Omental fat pad (tissue), 4 donors: ENCODE results near the gene SETD7. TPM values are rescaled to one million over a fixed set of nuclear protein-coding genes. Genes with fewer than 3 reads are reported as not detected.

Source experiments
- ATAC-seq: fragments of 150-250 bp; one replicate; pipeline ENCODE4 v1.9.1; 2016; ENCODE audit warnings: mild to moderate bottlenecking, moderate library complexity; ENCODE audit not compliant: low FRiP score
- DNase-seq: peaks from one replicate; pipeline ENCODE4 v3.0.0-alpha.2; 2019; ENCODE audit warnings: low spot score
- total RNA-seq, 4 donors: library from RNA; depleted of rRNA; stranded (reverse); fragments of >200 nt; gene quantifications; one replicate each; pipeline ENCODE4 v1.1.0, GENCODE V29; 2016
- TF ChIP-seq, protein P1 (sequence below), 3 donors: fragments of 450-650 bp; IDR thresholded peaks; one replicate each; pipeline ENCODE4 v1.5.1; 2016 to 2017; ENCODE audit warnings: antibody characterized with exemption in 3 of 3, mild to moderate bottlenecking in 3 of 3, moderate library complexity in 2 of 3

Gene SETD7
- total RNA-seq, 4 donors from 2014 or later = 71.7 to 92.7 (median 82.2) TPM

DNA sequence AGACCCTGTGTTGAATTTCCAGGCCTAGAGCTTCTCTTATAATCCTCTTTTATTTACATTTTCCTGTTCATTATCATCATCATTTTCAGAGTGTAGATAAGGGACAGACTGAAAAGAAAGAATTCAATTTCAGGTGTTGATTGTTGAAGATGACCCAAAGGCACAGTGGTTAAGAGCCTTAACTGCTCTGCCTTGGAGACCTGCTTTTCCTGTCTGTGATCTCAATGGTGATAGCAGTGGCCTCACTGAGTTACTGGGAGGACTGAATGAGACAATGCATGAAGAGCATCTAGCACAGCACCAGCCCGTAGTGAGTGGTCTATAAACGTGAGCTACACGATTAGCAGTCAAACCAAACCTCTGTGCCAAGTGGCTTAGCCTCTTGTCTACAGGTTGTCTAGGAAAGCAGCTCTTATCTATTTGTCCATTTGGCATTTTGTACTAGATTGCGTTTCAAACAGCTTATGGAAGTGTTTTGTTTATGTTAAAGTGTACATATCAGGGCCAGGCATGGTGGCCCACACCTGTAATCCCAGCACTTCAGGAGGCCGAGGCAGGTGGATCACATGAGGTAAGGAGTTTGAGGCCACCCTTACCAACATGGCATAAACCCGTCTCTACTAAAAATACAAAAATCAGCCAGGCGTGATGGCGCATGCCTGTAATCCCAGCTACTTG lies 41.5 kb downstream of the SETD7 start:
- DNase-seq (no peak), ATAC-seq (no peak)
- TF ChIP-seq, protein P1, sequence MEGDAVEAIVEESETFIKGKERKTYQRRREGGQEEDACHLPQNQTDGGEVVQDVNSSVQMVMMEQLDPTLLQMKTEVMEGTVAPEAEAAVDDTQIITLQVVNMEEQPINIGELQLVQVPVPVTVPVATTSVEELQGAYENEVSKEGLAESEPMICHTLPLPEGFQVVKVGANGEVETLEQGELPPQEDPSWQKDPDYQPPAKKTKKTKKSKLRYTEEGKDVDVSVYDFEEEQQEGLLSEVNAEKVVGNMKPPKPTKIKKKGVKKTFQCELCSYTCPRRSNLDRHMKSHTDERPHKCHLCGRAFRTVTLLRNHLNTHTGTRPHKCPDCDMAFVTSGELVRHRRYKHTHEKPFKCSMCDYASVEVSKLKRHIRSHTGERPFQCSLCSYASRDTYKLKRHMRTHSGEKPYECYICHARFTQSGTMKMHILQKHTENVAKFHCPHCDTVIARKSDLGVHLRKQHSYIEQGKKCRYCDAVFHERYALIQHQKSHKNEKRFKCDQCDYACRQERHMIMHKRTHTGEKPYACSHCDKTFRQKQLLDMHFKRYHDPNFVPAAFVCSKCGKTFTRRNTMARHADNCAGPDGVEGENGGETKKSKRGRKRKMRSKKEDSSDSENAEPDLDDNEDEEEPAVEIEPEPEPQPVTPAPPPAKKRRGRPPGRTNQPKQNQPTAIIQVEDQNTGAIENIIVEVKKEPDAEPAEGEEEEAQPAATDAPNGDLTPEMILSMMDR (IDR thresholded peaks at IDR 0.05) = no peak

DNA sequence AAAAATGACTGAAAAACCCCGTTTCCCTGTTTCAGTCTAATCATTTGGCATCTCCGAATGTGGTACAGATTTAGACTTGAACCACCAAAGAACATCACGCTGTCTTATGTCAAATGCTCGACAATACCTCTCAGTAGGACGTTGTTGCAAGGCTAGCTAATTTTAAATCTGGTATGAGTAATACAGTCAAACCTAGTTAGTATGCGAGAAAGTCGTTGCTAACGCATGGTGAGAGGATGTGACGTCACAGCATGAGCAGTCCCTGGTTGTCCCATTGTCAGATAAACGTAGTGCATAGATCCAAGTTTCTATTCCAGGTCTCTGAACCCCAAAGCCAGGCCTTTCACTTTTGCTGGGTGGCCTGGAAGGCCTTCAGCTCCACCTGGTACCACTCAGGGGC lies 44.7 kb downstream of the SETD7 start:
- ATAC-seq (no peak), DNase-seq (no peak)
- TF ChIP-seq, protein P1 (IDR thresholded peaks at IDR 0.05) = no peak

DNA sequence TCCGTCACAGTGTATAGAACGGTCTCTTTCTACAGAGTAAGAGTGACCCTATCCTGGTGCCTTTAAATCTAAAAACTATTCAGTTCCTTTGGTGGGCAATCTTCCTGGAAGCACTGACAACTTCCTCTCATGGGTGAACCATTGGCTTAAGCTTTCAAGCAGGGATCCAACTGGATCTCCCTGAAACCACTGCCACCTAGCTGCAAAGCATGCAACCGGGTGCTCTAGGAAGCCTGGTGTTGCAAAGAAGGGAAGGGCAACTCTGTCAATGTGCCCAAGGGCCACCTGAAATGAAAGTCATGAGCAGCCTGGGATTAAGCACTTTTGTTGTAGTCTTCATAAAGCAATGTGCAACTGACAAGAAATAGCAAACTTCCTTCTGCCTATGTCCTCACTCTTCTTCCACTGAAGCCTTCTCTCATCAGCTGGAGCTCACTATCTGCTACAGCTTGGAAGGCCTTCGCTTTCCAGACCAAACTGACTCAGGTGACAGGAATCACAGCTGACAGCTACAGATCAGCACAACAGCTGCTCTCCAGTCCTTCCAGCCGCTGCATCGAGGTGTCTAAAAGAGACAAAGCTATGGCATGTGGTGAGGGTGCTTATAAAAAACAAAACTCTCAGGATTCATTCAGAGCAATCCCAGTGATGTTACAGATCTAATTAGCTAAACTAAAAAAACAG lies 46.1 kb downstream of the SETD7 start:
- DNase-seq = no peak
- no peak for ATAC-seq
- TF ChIP-seq, protein P1 (IDR thresholded peaks at IDR 0.05) = no peak

DNA sequence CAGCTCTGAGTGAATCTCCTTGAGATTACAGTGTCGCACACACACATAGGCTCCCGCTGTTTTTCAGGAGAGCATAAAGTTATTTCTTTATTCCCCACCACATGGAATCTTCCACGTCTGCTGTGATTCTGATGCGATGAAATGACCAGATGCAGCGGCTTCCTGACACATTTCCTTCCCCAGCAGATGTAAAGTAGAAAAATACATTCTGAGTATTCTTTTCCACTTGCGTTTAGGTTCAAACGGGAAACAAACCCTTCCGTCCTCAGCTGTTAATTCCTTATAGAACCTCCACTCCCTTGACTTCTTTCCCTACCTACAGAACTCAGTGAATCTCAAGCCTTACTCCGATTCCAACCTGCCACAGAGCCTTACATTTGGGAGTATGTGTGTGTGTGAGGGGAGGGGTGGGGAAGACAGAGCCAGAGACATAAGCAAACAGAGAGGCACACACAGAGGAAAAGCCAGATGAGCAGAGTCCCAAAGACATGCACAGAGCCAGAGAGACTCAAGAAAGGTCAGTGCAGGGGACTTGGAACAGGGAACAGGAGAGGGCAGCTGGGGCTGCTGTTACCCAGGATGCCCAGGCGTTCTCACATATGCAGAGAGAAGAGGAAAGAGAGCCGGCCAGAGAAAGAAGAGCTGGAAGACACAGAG lies 47.3 kb downstream of the SETD7 start:
- TF ChIP-seq, protein P1 (IDR thresholded peaks at IDR 0.05) = no peak
- no peak for ATAC-seq
- no peak for DNase-seq

DNA sequence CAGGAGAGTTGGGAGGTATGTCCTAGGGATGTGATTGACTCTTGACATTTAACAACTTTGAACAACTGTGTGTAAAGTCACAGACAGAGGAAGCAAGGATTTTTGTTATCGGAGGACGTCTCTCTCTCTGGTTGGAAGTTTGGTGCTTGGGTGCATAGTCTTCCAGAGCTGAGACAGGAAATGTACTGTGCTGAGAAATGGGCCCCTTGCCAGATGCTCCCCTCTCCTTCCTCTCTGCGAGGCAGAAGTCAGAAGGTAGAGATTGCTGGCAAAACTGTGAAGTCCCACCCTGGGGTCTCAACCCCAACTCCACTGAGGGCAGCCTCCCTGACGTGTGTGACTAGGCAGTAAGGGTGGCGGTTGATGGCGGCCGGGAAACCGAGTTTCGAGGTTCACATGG lies 49.2 kb downstream of the SETD7 start:
- ATAC-seq (no peak), DNase-seq (no peak)
- TF ChIP-seq, protein P1 (IDR thresholded peaks at IDR 0.05) = no peak

DNA sequence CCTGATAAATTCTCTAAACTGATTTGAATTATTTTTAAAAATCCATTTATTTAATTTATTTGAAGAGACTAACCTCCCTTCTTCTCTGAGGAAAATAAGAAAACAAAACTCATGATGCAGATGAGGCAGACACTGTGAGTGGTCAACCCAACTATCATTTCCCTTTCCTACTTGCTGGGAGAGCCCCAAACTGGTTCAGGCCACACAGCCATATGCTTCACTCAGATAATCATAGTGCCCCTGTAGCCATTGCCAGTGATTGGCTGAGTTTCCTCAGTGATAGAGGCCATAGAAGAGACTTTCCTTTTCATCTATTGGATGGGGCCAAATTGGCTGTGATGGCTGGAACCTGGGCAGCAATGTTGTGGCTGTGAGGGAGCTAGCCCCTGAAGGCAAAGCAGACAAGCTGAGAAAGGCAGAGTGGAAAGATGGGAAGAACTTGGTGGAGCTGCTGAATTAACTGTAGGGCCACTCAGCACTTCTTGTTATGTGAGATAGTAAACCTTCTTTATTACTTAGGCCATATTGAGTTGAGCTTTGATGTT lies 52.3 kb downstream of the SETD7 start:
- no peak for ATAC-seq

More for the DNA sequence above, 52.3 kb downstream of the SETD7 start:
- TF ChIP-seq, protein P1 (IDR thresholded peaks at IDR 0.05) = no peak
- no peak for DNase-seq
